Activated CD4-positive, alpha-beta T cell treated with anti-CD3 and anti-CD28 coated beads, Interleukin-2, amount 50 U/mL, for 1 hour (primary cell): ENCODE results near the gene KCNMB3.
"Not testable (repeated sequence)": the region's sequence is repeated elsewhere in the genome, so short reads cannot be mapped to it uniquely, and the experiment has no call there.

ENCODE experiments used
- DNase-seq: peaks from one replicate; pipeline ENCODE4 v3.0.0-alpha.2; 2020

KCNMB3 gene, protein sequence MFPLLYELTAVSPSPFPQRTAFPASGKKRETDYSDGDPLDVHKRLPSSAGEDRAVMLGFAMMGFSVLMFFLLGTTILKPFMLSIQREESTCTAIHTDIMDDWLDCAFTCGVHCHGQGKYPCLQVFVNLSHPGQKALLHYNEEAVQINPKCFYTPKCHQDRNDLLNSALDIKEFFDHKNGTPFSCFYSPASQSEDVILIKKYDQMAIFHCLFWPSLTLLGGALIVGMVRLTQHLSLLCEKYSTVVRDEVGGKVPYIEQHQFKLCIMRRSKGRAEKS

DNA sequence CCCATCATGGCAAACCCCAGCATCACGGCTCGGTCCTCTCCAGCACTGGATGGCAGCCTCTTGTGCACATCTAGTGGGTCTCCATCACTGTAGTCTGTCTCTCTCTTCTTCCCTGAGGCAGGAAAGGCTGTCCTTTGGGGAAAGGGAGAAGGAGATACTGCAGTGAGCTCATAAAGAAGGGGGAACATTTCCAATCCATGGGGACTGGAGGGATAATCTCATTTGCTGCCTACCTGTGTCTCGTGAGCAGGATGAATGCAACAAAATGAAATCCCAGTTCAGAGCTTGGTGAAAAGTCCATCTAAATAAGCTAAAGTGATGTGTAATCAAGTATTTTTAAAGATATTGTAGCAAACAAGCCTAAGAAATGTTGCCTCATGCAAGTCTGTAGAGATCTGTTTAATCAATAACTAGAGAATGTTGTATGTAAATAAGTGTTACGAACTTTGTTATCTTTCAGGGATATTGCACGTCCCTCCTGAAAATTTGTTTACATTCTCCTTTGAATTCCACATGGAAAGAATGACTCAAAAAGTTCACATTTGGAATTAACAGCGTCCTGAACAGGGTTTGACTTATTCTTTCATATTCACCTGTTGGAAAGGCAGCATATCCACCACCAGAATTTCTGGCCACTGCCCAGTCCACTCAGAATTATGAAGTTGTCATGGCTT is at the start of gene KCNMB3:
KCNMB3 (minus strand) TSS at position 312 of the 674 bp plus-strand sequence; CDS start at position 188, 124 bp downstream.
- DNase-seq, result no peak

- no peak for DNase-seq
Observed at GRCh38 chr3:179299999-179300613, 49.2 kb upstream of the KCNMB3 start.

GRCh38 chr3:179299316-179299715 is 48.4 kb upstream of the KCNMB3 start:
- DNase-seq, result no peak

GRCh38 chr3:179297971-179298725 is 47.2 kb upstream of the KCNMB3 start:
- DNase-seq, result no peak

- DNase-seq, result no peak
Observed at GRCh38 chr3:179292450-179292849, 41.5 kb upstream of the KCNMB3 start.

DNA sequence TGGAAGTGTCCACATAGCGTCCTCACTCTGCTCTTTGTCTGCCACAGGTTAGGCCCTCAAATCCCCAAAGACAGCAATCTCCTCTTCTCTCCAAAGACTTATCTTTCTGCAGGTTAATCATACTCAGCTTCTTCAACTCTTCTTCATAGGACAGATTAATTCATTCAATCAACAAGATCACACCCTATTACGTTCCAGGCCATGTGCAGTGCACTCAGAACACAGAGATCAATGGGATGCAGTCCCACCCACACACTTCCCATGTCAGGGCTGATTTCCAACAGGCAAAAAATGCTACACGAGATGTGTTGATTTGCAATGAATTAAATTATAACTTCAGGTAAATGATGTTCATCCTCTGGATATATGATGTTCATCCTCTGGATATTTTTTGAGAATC is 38.4 kb upstream of the KCNMB3 start:
- no peak for DNase-seq

- DNase-seq, result no peak
Observed at GRCh38 chr3:179288845-179289244, 37.9 kb upstream of the KCNMB3 start.

- no peak for DNase-seq
Observed at GRCh38 chr3:179286331-179286730, 35.4 kb upstream of the KCNMB3 start.

- no peak for DNase-seq
Observed at GRCh38 chr3:179281825-179282224, 30.9 kb upstream of the KCNMB3 start.

DNA sequence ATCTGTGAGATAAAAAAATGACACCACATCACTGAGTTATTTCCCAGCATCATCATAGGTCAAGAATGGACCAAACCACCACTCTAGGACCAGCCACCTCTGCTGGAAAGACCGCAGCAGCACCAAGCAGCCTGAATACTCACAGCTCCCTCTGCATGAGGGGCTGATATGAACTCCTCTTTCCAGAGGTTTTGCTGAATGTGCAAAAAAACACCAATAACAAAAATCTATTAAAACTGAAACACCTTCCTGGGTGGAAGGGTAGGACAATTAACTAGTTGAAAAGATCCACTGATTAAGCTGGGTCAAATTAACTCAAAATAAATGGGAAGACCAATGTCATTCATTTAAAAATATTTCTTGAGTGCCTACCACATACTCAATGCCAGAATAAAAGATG is 28.9 kb upstream of the KCNMB3 start:
- no peak for DNase-seq

DNA sequence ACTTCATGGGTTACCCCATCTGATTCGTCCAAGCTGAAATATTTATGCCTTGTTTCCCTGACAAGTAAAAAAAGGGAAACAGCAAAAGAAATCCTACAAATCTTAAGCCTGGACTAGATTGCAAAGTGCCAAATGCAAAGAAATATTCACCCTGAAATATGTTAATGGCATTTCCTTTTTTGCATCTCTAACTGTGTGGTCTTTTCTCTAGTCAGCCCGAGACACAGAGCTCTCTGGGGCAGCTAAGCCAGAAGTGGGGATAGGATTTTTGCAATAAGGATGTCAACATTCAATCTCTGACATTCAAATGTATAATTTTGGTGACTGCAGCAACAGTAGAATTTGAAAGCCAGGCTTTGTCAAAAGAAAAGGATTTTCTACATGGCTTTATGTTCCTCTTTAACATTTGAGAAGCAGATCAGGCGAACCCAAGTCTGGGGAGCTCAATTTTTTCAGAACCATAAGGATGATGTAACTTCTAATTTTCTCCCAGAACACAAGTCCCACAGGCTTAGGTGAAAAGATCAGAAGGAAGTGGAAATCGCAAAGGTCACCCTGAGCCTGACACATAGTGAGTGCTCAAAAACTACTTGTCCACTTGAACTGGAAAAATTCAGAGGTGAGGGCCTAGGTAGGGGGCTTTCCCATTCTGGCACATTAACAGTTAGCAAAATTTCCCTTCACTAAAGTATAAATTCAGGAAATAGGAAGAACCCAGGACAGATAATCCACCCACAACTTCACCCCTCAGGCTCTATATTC is 28.2 kb upstream of the KCNMB3 start:
- DNase-seq, result no peak

DNA sequence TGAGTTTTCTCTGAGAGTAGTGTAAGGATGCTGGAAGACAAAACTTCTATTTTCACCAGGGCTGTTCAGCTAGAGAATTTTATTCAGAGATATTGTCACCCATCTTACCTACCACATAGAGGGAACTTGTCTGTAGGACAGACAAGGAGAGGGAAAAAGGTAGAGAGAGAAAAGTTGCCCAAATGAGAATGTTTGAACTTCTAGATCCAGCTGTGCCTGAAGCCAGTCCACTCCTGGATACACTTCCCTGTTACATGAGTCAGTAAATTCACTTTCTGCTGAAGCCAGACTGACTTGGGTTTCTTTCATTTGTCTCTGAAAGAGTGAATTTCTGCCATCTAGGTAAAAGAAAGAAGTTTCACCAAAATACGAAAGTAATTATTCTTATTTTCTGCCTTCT is 27.2 kb upstream of the KCNMB3 start:
- no peak for DNase-seq

- no peak for DNase-seq
Observed at GRCh38 chr3:179276743-179277142, 25.8 kb upstream of the KCNMB3 start.

DNA sequence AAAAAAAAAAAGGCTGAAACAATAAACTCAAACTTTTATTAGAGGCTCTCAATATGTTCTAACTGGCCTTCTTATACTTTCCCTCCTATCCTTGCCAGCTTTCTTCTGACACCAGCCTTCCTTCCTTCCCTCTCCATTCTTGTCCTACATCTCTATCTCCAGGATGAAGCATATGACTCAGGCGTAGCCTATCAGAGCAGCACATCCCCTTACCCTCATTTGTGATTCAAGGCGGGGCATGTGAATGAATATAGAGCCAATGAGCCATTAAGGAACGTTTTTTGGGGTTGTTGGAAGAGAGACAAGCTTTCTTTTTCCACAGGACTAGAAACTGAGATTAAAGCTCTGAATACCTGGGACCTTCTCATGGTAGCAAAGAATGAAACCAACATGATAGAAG is 25.1 kb upstream of the KCNMB3 start:
- no peak for DNase-seq

GRCh38 chr3:179274434-179274833 is 23.5 kb upstream of the KCNMB3 start:
- DNase-seq, result not testable (repeated sequence)

GRCh38 chr3:179272385-179272784 is 21.5 kb upstream of the KCNMB3 start:
- no peak for DNase-seq

DNA sequence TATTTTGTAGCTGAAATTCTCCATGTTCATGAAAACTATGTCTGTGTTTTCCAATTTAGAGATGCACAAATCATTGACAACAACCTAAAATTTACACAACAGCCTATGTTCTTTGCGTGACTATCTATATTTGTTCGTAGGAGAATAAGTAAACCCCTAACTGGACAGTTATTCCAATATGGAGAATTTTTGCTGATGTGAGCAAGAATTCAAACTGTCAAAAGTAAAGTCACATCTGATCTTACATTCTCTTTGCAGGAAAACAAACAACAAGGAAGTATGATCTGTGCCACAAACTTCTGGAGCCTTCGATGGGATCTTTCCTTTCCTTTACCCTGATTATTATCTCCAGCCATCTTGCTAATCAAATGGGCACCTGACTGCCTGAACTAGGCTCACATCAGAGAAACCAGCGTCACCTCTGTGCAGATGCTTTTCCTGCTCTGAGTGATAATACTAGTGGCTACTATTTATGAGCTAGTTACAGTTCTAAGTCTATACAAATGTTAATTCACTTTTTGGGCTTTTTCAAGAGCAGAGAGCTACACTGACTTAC is 18.3 kb upstream of the KCNMB3 start:
- no peak for DNase-seq

GRCh38 chr3:179268400-179269051 is 17.6 kb upstream of the KCNMB3 start:
- no peak for DNase-seq

GRCh38 chr3:179266701-179267211 is 15.8 kb upstream of the KCNMB3 start:
- no peak for DNase-seq

DNA sequence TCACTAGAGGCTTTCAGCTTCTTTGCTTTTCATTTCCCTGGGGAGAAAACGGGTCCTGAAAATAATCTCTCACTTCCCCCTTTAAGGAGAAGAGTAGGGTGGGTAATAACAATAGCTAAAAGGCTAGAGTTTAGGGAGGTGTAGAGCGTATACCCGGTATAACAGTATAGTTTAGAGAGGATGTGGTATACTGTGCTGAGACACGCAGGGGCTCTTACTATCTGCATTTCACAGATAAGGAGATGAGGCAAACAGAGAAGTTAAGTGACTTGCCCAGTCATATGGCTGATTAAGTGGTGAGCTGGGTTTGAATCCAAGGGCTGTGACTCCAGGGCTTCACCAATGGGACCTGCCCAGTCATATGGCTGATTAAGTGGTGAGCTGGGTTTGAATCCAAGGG is 15.0 kb upstream of the KCNMB3 start:
- DNase-seq, result no peak

- no peak for DNase-seq
Observed at GRCh38 chr3:179265092-179265491, 14.2 kb upstream of the KCNMB3 start.

- no peak for DNase-seq
Observed at GRCh38 chr3:179264449-179264848, 13.5 kb upstream of the KCNMB3 start.
